Neuron (in vitro differentiated cells): ENCODE results near the gene CNTN6.
A peak's percentile ranks its signal among the peaks of the same experiment; 100 is the strongest.

ENCODE experiments used
- H2AFZ ChIP-seq: one replicate; pipeline ENCODE4 v1.6.1; 2013; ENCODE audit warnings: low read depth, mild to moderate bottlenecking, inconsistent platforms, low read length, moderate library complexity
- H3K27me3 ChIP-seq: one replicate; pipeline ENCODE4 v1.6.1; 2013; ENCODE audit warnings: low read length; ENCODE audit not compliant: insufficient read depth
- H3K36me3 ChIP-seq: one replicate; pipeline ENCODE4 v1.6.1; 2013; ENCODE audit warnings: low read length; ENCODE audit not compliant: insufficient read depth
- H3K4me1 ChIP-seq: one replicate; pipeline ENCODE4 v1.6.1; 2013; ENCODE audit warnings: low read length; ENCODE audit not compliant: insufficient read depth
- H3K4me3 ChIP-seq: 2 replicates; pipeline ENCODE4 v1.5.1; 2013; ENCODE audit warnings: mild to moderate bottlenecking, low read length, moderate library complexity
- H3K9me3 ChIP-seq: one replicate; pipeline ENCODE4 v1.6.1; 2013; ENCODE audit warnings: low read length

Gene CNTN6

DNA sequence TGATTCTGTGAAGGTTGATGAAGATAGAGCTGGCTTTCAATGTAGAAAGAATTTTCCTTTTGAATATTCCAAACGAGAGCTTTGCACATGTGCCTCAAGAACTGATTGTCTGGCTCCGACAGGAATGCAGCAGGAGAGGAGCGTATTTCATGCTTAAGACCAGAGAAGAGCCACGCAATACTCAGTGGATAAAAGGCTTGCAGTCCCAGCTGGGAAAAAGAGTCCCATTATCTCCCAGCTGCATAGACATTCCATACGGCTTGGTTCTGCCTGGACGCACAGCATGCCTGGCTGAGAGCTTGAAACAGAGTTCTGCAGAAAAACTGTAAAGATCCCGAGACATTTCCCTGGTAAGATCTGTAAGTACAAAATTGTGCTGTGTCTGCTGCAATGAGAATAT is at the start of gene CNTN6:
CNTN6 (plus strand) TSS at position 254 of the 400 bp plus-strand sequence. CDS start 54,985 bp downstream, outside the sequence.
- Histone ChIP-seq H2AFZ (peak within 1 kb of the TSS; percentile 86), H3K4me1 (peaks cover 12% of the 10 kb centered on the region), H3K9me3 (no peaks in the 10 kb centered on the region), H3K36me3 (no peaks in the 10 kb centered on the region), H3K4me3 (peak within 1 kb of the TSS; percentile 33), H3K27me3 (no peaks in the 10 kb centered on the region)

DNA sequence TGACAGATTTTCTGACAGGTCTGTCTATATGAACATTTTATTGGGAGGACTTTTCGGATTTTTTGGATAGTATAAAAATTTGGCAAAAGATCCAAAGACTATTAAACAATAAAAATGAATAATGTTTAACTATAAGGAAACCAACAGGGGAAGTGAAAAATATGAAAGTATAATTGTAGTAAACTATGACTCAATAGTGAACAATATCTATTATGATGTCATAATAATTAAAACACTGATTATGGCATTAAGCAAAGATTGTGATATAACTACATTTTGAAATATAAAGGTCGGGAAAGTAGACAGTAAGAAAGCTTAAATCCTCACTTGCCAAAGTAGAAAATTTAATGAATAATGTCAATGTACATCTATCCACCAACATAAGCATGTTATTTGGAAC is 44.3 kb upstream of the CNTN6 start:
- Histone ChIP-seq H3K4me3 (no peak overlapping the region), H3K4me1 (no peaks in the 10 kb centered on the region), H3K9me3 (no peaks in the 10 kb centered on the region), H3K36me3 (no peaks in the 10 kb centered on the region), H3K27me3 (no peaks in the 10 kb centered on the region), H2AFZ (no peak overlapping the region)

- no peaks in the 10 kb centered on the region for H3K9me3 ChIP-seq
- H2AFZ ChIP-seq, result no peak overlapping the region
- no peaks in the 10 kb centered on the region for H3K27me3 ChIP-seq
- H3K36me3 ChIP-seq, result no peaks in the 10 kb centered on the region
- H3K4me1 ChIP-seq, result no peaks in the 10 kb centered on the region
- H3K4me3 ChIP-seq, result no peak overlapping the region
Observed at GRCh38 chr3:1055870-1056269, 37.0 kb upstream of the CNTN6 start.

GRCh38 chr3:1056744-1057143 is 36.1 kb upstream of the CNTN6 start:
- no peak overlapping the region for H2AFZ ChIP-seq
- H3K9me3 ChIP-seq, result no peaks in the 10 kb centered on the region
- no peaks in the 10 kb centered on the region for H3K36me3 ChIP-seq
- no peak overlapping the region for H3K4me3 ChIP-seq
- no peaks in the 10 kb centered on the region for H3K4me1 ChIP-seq
- no peaks in the 10 kb centered on the region for H3K27me3 ChIP-seq

DNA sequence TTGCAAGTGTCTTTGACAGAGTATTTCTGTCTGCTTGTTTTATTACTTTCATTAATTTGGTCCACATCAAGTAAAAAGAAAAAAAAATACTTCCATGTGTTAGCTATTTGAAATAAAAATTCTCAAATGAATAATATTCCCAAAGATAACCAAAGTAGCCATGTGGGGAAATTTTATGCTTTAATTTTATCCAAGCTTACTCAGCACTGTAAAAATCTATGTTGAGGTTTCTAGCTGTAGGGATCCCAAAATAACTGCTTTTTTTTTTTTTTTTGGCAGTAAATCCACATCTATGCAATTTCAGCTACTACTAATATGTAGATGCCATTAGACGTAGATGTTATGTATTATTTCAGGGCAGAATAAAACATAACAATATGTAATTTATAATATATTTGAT is 35.4 kb upstream of the CNTN6 start:
- Histone ChIP-seq H3K9me3 (no peaks in the 10 kb centered on the region), H2AFZ (no peak overlapping the region), H3K36me3 (no peaks in the 10 kb centered on the region), H3K4me1 (no peaks in the 10 kb centered on the region), H3K27me3 (no peaks in the 10 kb centered on the region), H3K4me3 (no peak overlapping the region)

DNA sequence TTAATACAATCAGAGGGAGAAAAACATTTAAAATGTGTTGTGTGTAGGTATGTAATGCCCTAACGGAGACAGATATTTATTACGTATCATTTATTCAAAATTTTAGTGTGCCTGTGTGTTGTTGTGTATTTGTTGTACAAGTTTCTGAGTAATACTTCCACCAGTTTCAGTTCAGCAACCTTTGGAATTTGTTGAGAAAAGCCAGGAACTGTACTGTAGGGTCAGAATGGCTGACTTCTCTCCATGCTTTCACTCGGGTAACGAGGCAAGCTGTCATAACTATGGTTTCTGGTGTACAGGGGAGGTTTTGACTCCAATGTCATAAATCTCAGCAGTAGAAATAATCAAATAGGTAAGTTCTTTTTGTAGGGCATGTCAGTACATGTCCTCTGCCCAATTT is 23.8 kb upstream of the CNTN6 start:
- no peak overlapping the region for H2AFZ ChIP-seq
- H3K36me3 ChIP-seq, result no peaks in the 10 kb centered on the region
- peaks cover 2% of the 10 kb centered on the region for H3K4me1 ChIP-seq
- no peaks in the 10 kb centered on the region for H3K9me3 ChIP-seq
- no peaks in the 10 kb centered on the region for H3K27me3 ChIP-seq
- H3K4me3 ChIP-seq, result no peak overlapping the region

GRCh38 chr3:1072041-1072440 is 20.8 kb upstream of the CNTN6 start:
- Histone ChIP-seq H3K4me1 (peaks cover 2% of the 10 kb centered on the region), H3K9me3 (no peaks in the 10 kb centered on the region), H2AFZ (no peak overlapping the region), H3K4me3 (no peak overlapping the region), H3K36me3 (no peaks in the 10 kb centered on the region), H3K27me3 (no peaks in the 10 kb centered on the region)

- Histone ChIP-seq H3K36me3 (no peaks in the 10 kb centered on the region), H3K27me3 (no peaks in the 10 kb centered on the region), H3K4me1 (no peaks in the 10 kb centered on the region), H3K4me3 (no peak overlapping the region), H2AFZ (no peak overlapping the region), H3K9me3 (no peaks in the 10 kb centered on the region)
Observed at GRCh38 chr3:1079662-1080061, 13.2 kb upstream of the CNTN6 start.

DNA sequence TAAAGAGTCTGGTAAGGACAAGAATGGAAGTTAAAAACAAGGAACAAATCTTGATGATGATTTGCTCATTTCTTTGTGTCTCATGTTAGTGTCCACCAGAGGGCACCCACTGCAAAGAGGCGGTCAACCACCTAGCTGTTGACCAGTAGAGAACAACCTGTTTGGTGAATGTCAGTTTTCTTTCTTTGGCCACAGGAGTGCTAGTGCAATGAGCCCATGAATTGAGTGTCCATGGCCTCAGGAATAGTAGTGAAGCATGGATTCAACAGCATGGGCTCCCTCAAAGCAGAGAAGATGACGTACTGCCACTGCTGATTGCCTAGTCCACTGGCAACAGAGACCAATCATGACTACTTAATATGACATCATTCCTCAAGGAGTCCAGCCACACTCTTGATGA is 10.7 kb upstream of the CNTN6 start:
- Histone ChIP-seq H3K9me3 (no peaks in the 10 kb centered on the region), H3K27me3 (no peaks in the 10 kb centered on the region), H3K4me3 (no peak overlapping the region), H2AFZ (no peak overlapping the region), H3K4me1 (peaks cover 2% of the 10 kb centered on the region), H3K36me3 (no peaks in the 10 kb centered on the region)

- H3K4me3 ChIP-seq, result no peak overlapping the region
- H3K9me3 ChIP-seq, result no peaks in the 10 kb centered on the region
- H3K27me3 ChIP-seq, result no peaks in the 10 kb centered on the region
- no peak overlapping the region for H2AFZ ChIP-seq
- peaks cover 11% of the 10 kb centered on the region for H3K4me1 ChIP-seq
- no peaks in the 10 kb centered on the region for H3K36me3 ChIP-seq
Observed at GRCh38 chr3:1087066-1087560, 5.7 kb upstream of the CNTN6 start.

DNA sequence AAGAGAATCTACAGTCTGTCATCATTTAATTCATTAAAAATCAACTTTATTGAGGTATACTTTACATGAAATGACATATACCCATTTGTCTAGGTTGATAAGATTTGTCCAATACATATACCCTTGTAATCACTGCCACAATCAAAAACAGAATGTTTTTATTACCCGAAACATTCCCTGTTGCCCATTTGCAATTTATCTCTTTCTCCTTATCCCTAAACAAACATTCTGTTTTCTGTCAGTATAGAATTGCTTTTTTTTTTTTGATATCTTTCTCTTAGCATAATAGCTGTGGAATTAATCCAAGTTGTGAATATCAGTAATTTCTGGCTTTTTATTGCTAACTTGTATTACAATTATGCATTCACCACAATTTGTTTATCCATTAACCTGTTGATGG is 4.3 kb upstream of the CNTN6 start:
- Histone ChIP-seq H3K27me3 (no peaks in the 10 kb centered on the region), H2AFZ (no peak overlapping the region), H3K4me3 (no peak overlapping the region), H3K9me3 (no peaks in the 10 kb centered on the region), H3K36me3 (no peaks in the 10 kb centered on the region), H3K4me1 (peaks cover 18% of the 10 kb centered on the region)

DNA sequence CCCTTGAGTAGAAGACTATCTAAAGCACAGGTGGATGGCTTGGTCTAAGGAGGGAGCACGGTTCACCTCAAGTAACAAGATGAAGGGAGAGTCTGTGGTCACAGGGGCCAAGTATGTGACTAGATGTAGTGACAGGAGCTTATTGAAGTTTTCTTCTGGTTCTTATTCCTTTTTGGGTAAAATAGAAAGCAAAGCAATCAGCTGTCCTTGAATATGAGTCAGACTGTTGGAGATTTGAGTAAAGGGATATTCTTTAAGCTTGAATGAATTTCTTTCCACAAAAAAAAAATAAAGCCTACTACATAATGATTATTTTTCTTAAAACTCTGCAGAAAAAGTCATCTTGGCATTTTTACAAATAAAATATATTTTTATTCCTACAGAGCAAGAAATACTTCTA is 1.5 kb upstream of the CNTN6 start:
- no peaks in the 10 kb centered on the region for H3K9me3 ChIP-seq
- no peaks in the 10 kb centered on the region for H3K27me3 ChIP-seq
- peaks cover 19% of the 10 kb centered on the region for H3K4me1 ChIP-seq
- no peaks in the 10 kb centered on the region for H3K36me3 ChIP-seq
- H3K4me3 ChIP-seq, result no peak overlapping the region
- no peak overlapping the region for H2AFZ ChIP-seq

GRCh38 chr3:1092061-1092460 is 763 bp upstream of the CNTN6 start:
- H2AFZ ChIP-seq, result peak overlapping the region; percentile 86
- H3K4me3 ChIP-seq, result peak overlapping the region; percentile 33
- no peaks in the 10 kb centered on the region for H3K27me3 ChIP-seq
- H3K36me3 ChIP-seq, result no peaks in the 10 kb centered on the region
- peaks cover 17% of the 10 kb centered on the region for H3K4me1 ChIP-seq
- H3K9me3 ChIP-seq, result no peaks in the 10 kb centered on the region

DNA sequence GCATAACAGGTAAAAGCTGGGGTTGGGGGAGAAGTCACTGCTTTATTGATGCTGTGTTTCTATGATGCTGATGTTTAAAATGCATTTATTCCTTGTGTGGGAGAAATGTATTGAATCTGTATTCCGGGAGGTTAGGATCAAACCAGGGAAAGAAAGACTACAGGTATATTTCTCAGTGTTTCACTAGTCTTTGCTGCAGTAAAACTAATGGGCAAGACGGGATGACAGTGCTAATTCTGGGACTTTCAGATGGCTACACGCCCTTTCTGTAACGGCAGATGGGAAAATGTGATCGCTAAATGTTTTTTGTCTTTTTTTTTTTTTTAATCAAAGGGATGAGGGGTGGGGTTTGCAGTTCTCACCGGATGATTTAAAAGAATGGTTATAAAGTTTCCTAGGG is 393 bp downstream of the CNTN6 start:
- no peaks in the 10 kb centered on the region for H3K27me3 ChIP-seq
- H3K36me3 ChIP-seq, result no peaks in the 10 kb centered on the region
- no peaks in the 10 kb centered on the region for H3K9me3 ChIP-seq
- H3K4me1 ChIP-seq, result peaks cover 12% of the 10 kb centered on the region
- peak overlapping the region; percentile 33 for H3K4me3 ChIP-seq
- H2AFZ ChIP-seq, result peak overlapping the region; percentile 86
